Liver (tissue), 3 donors: Measurements from ENCODE around the gene GMEB2.

ENCODE experiments used
- FOXA1 ChIP-seq: IDR thresholded peaks from 2 replicates; pipeline ENCODE4 v1.6.1; 2016; ENCODE audit warnings: antibody characterized with exemption
- GABPA ChIP-seq, 2 donors: IDR thresholded peaks in 1 of 2; conservative IDR thresholded peaks in 1 of 2; 2 replicates each; pipeline ENCODE4 v1.6.1; 2016; ENCODE audit warnings: antibody characterized with exemption in 2 of 2, mild to moderate bottlenecking in 1 of 2, moderate library complexity in 1 of 2
- JUND ChIP-seq, 2 donors: IDR thresholded peaks; 2 replicates each; pipeline ENCODE4 v1.6.1; 2016; ENCODE audit warnings: antibody characterized with exemption in 2 of 2
- NR2F2 ChIP-seq: IDR thresholded peaks from 2 replicates; pipeline ENCODE4 v1.6.1; 2016; ENCODE audit warnings: antibody characterized with exemption
- RAD21 ChIP-seq, 2 donors: IDR thresholded peaks; 2 replicates each; pipeline ENCODE4 v1.6.1; 2016; ENCODE audit warnings: antibody characterized with exemption in 2 of 2, mild to moderate bottlenecking in 2 of 2
- RXRA ChIP-seq, 2 donors: IDR thresholded peaks; 2 replicates each; pipeline ENCODE4 v1.6.1; 2017 to 2018; ENCODE audit warnings: antibody characterized with exemption in 2 of 2, mild to moderate bottlenecking in 1 of 2
- TAF1 ChIP-seq: conservative IDR thresholded peaks from 2 replicates; pipeline ENCODE4 v1.6.1; 2016; ENCODE audit warnings: antibody characterized with exemption, mild to moderate bottlenecking
- YY1 ChIP-seq: IDR thresholded peaks from 2 replicates; pipeline ENCODE4 v1.6.1; 2016; ENCODE audit warnings: antibody characterized with exemption, mild to moderate bottlenecking
- TF ChIP-seq, protein P1 (sequence below): fragments of 150-350 bp; IDR thresholded peaks from 2 replicates; pipeline ENCODE4 v1.5.1; 2017; ENCODE audit warnings: improper control_type of control experiment, low read depth, low read length; ENCODE audit not compliant: missing input control
- TF ChIP-seq, protein P2 (sequence below): IDR thresholded peaks from 2 replicates; pipeline ENCODE4 v1.6.1; 2016; ENCODE audit warnings: antibody characterized with exemption
- TF ChIP-seq, protein P3 (sequence below): IDR thresholded peaks from 2 replicates; pipeline ENCODE4 v1.6.1; 2016; ENCODE audit warnings: antibody characterized with exemption, mild to moderate bottlenecking
- donor health status: healthy.
- donor health status: healthy.

DNA sequence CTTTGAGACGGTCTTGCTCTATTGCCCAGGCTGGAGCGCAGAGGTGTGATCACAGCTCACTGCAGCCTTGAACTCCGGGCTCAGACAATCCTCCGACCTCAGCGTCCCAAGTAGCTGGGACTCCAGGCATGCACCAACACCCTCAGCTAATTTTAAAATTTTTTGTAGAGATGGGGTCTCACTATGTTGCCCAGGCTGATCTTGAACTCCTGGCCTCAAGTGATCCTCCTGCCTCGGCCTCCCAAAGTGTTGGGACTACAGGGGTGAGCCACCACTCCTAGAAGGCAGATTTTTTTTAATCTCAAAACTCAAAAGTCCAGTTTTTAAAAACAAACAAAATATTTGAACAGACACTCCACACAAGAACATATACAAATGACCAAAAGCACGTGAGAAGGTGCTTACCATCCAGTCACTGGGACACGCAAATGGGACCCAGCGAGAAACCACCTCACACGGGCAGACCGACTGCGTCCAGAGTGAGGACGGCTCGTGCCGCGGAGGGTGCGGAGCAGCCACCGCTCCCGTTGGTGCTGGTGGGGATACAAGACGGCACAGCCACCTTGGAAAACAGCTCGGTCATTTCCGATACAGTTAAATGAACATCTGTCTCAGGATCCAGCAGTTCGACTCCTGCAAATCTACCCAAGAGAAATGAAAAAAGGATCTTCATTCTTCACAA, 44.4 kb downstream of the GMEB2 start:
- TF ChIP-seq, protein P1, sequence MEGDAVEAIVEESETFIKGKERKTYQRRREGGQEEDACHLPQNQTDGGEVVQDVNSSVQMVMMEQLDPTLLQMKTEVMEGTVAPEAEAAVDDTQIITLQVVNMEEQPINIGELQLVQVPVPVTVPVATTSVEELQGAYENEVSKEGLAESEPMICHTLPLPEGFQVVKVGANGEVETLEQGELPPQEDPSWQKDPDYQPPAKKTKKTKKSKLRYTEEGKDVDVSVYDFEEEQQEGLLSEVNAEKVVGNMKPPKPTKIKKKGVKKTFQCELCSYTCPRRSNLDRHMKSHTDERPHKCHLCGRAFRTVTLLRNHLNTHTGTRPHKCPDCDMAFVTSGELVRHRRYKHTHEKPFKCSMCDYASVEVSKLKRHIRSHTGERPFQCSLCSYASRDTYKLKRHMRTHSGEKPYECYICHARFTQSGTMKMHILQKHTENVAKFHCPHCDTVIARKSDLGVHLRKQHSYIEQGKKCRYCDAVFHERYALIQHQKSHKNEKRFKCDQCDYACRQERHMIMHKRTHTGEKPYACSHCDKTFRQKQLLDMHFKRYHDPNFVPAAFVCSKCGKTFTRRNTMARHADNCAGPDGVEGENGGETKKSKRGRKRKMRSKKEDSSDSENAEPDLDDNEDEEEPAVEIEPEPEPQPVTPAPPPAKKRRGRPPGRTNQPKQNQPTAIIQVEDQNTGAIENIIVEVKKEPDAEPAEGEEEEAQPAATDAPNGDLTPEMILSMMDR: no peak
- no peak for TF ChIP-seq FOXA1
- no peak for TF ChIP-seq GABPA (IDR thresholded peaks at IDR 0.05 in 1 of 2, conservative IDR thresholded peaks at IDR 0.05 in 1 of 2)
- no peak for TF ChIP-seq RXRA (IDR thresholded peaks at IDR 0.05)
- TF ChIP-seq NR2F2: no peak
- TF ChIP-seq TAF1: no peak
- TF ChIP-seq, protein P2, sequence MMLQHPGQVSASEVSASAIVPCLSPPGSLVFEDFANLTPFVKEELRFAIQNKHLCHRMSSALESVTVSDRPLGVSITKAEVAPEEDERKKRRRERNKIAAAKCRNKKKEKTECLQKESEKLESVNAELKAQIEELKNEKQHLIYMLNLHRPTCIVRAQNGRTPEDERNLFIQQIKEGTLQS: no peak
- TF ChIP-seq, protein P3, sequence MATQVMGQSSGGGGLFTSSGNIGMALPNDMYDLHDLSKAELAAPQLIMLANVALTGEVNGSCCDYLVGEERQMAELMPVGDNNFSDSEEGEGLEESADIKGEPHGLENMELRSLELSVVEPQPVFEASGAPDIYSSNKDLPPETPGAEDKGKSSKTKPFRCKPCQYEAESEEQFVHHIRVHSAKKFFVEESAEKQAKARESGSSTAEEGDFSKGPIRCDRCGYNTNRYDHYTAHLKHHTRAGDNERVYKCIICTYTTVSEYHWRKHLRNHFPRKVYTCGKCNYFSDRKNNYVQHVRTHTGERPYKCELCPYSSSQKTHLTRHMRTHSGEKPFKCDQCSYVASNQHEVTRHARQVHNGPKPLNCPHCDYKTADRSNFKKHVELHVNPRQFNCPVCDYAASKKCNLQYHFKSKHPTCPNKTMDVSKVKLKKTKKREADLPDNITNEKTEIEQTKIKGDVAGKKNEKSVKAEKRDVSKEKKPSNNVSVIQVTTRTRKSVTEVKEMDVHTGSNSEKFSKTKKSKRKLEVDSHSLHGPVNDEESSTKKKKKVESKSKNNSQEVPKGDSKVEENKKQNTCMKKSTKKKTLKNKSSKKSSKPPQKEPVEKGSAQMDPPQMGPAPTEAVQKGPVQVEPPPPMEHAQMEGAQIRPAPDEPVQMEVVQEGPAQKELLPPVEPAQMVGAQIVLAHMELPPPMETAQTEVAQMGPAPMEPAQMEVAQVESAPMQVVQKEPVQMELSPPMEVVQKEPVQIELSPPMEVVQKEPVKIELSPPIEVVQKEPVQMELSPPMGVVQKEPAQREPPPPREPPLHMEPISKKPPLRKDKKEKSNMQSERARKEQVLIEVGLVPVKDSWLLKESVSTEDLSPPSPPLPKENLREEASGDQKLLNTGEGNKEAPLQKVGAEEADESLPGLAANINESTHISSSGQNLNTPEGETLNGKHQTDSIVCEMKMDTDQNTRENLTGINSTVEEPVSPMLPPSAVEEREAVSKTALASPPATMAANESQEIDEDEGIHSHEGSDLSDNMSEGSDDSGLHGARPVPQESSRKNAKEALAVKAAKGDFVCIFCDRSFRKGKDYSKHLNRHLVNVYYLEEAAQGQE: no peak
- no peak for TF ChIP-seq YY1
- no peak for TF ChIP-seq JUND (IDR thresholded peaks at IDR 0.05)
- no peak for TF ChIP-seq RAD21 (IDR thresholded peaks at IDR 0.05)
